Measurements from ENCODE around the gene CC2D1B.

DNA sequence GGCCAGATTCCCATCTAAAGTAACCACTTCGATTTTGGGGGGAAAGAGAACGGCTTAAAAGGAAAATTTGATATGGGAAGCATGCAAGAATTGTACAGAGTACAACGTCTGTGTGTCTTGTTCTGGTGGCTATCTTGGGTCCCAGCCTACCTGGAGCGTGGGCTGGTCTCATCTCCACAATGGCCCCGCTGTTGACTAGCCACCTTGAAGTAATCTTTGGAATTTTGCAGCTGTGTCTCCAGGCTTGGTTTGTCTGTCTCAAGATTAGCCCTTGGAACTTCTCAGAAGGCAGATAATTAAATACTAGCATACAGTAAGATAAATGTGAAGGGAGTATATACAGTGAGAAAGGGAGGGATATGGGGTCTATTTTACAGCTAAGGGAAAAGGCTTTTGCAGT is 1.3 kb upstream of the CC2D1B start:
- TF ChIP-seq CTCF (conservative IDR thresholded peaks at IDR 0.05; ENCODE audit: low read depth in 2 of 2) (no peak), STAT1 (IDR thresholded peaks at IDR 0.05; ENCODE audit: unreplicated experiment) (no peak), EZH2 (IDR thresholded peaks at IDR 0.05; ENCODE audit: low read depth, unreplicated experiment) (no peak), POLR2AphosphoS5 (IDR thresholded peaks at IDR 0.05; ENCODE audit: low read depth) (no peak), EZH2phosphoT487 (IDR thresholded peaks at IDR 0.05; ENCODE audit: unreplicated experiment) (no peak), REST (IDR thresholded peaks at IDR 0.05; ENCODE audit: unreplicated experiment) (no peak), CREB1 (CRISPR knock-in tag; IDR thresholded peaks at IDR 0.05; ENCODE audit: low read depth) (no peak), NANOG (IDR thresholded peaks at IDR 0.05; ENCODE audit: borderline replicate concordance) (no peak), JUNB (IDR thresholded peaks at IDR 0.05; ENCODE audit: unreplicated experiment) (no peak), ZNF114 (CRISPR knock-in tag; IDR thresholded peaks at IDR 0.05) (no peak), ZNF331 (CRISPR knock-in tag; IDR thresholded peaks at IDR 0.05; ENCODE audit: low read depth) (no peak)
- TF ChIP-seq, protein P1, sequence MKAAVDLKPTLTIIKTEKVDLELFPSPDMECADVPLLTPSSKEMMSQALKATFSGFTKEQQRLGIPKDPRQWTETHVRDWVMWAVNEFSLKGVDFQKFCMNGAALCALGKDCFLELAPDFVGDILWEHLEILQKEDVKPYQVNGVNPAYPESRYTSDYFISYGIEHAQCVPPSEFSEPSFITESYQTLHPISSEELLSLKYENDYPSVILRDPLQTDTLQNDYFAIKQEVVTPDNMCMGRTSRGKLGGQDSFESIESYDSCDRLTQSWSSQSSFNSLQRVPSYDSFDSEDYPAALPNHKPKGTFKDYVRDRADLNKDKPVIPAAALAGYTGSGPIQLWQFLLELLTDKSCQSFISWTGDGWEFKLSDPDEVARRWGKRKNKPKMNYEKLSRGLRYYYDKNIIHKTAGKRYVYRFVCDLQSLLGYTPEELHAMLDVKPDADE (IDR thresholded peaks at IDR 0.05) = no peak
